ENCODE results near the gene LHFPL2. TPM values are rescaled to one million over a fixed set of nuclear protein-coding genes. Genes with fewer than 3 reads are reported as not detected.
A peak's percentile ranks its signal among the peaks of the same experiment; 100 is the strongest.

The LHFPL2 gene
- total and polyA plus RNA-seq, 9 of the 15 experiments (the other 6 are each of a cell fraction or from before 2014, with no cell fraction given) = 1.0 to 6.6 (median 4.6) TPM

DNA sequence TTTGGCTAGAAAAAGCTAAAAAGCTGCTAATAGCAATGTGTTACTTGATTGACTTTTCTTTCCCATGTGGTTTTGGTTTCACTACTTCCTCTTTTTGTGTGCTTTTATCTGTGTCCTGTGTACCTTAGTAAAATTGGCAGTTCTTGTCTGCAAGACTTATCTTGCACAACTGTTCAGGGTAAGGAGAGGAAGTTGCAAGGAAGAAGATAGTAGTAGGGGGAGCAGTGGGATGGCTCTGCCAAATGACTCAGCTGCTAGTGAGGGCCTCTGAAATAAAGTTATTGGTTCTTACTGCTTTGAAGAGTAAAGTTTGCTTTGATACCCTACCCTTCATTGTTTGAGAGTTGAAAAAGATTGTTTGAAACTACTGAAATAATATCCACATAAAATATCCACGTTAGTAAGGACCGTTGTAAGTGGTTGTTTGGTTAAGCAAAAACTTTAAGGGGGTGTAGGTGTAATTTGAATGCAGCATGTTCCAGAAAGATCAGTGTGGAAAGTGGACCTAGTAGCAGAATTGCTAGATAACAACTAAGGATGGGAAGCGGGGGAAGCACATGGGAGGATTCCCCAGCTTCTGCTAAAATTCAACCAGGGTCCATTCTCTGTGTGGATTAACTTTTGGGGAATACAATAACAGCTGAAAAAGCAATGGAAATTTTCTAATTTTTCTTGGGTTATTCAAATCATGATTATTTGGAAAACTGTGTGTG lies 164.6 kb downstream of the LHFPL2 start (continued):
- TF ChIP-seq ILK (tag; IDR thresholded peaks at IDR 0.05; ENCODE audit: borderline replicate concordance, low read depth) (0 out of 2 replicates have a peak, but pooled peaks have one; percentile 9), ZSCAN29 (IDR thresholded peaks at IDR 0.05) (no peak), DNMT1 (IDR thresholded peaks at IDR 0.05) (0 out of 2 replicates have a peak, but pooled peaks have one; percentile 86), RBM25 (IDR thresholded peaks at IDR 0.05; ENCODE audit: low read depth, low read length, severe bottlenecking) (peak; percentile 68), TAF15 (IDR thresholded peaks at IDR 0.05; ENCODE audit: low read depth, low read length) (no peak), SIRT6 (IDR thresholded peaks at IDR 0.05; ENCODE audit: low read depth, low read length) (no peak), ESRRA (IDR thresholded peaks at IDR 0.05; ENCODE audit: borderline replicate concordance, low read depth) (peak; percentile 81; the same call in 1 of the 2 replicates), FOSL1 (tag; conservative IDR thresholded peaks at IDR 0.05) (peak; percentile 92), ZNF644 (tag; IDR thresholded peaks at IDR 0.05; ENCODE audit: low read depth) (peak; percentile 79; the same call in 1 of the 2 replicates), POLR2AphosphoS5 (IDR thresholded peaks at IDR 0.05; ENCODE audit: control insufficient read depth, insufficient read depth, low read depth, low read length) (peak; percentile 87), NONO (IDR thresholded peaks at IDR 0.05; ENCODE audit: low read depth in 2 of 2, low read length in 1 of 2) (no peak), ELF1 (tag; IDR thresholded peaks at IDR 0.05) (peak; percentile 83), ZNF133 (CRISPR knock-in tag; IDR thresholded peaks at IDR 0.05) (no peak), SAFB2 (IDR thresholded peaks at IDR 0.05; ENCODE audit: borderline replicate concordance, low read depth, low read length, severe bottlenecking) (no peak), HSF4 (CRISPR knock-in tag; IDR thresholded peaks at IDR 0.05; ENCODE audit: borderline replicate concordance) (no peak), ZBTB7A (IDR thresholded peaks at IDR 0.05; ENCODE audit: borderline replicate concordance, control insufficient read depth, low read depth, low read length) (no peak)
- TF ChIP-seq, protein P1, sequence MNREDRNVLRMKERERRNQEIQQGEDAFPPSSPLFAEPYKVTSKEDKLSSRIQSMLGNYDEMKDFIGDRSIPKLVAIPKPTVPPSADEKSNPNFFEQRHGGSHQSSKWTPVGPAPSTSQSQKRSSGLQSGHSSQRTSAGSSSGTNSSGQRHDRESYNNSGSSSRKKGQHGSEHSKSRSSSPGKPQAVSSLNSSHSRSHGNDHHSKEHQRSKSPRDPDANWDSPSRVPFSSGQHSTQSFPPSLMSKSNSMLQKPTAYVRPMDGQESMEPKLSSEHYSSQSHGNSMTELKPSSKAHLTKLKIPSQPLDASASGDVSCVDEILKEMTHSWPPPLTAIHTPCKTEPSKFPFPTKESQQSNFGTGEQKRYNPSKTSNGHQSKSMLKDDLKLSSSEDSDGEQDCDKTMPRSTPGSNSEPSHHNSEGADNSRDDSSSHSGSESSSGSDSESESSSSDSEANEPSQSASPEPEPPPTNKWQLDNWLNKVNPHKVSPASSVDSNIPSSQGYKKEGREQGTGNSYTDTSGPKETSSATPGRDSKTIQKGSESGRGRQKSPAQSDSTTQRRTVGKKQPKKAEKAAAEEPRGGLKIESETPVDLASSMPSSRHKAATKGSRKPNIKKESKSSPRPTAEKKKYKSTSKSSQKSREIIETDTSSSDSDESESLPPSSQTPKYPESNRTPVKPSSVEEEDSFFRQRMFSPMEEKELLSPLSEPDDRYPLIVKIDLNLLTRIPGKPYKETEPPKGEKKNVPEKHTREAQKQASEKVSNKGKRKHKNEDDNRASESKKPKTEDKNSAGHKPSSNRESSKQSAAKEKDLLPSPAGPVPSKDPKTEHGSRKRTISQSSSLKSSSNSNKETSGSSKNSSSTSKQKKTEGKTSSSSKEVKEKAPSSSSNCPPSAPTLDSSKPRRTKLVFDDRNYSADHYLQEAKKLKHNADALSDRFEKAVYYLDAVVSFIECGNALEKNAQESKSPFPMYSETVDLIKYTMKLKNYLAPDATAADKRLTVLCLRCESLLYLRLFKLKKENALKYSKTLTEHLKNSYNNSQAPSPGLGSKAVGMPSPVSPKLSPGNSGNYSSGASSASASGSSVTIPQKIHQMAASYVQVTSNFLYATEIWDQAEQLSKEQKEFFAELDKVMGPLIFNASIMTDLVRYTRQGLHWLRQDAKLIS (CRISPR knock-in tag; IDR thresholded peaks at IDR 0.05) = no peak
- TF ChIP-seq, protein P2, sequence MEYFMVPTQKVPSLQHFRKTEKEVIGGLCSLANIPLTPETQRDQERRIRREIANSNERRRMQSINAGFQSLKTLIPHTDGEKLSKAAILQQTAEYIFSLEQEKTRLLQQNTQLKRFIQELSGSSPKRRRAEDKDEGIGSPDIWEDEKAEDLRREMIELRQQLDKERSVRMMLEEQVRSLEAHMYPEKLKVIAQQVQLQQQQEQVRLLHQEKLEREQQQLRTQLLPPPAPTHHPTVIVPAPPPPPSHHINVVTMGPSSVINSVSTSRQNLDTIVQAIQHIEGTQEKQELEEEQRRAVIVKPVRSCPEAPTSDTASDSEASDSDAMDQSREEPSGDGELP (CRISPR knock-in tag; IDR thresholded peaks at IDR 0.05; ENCODE audit: borderline replicate concordance) = no peak; the same call in 1 of the 2 replicates
- TF ChIP-seq, protein P3, sequence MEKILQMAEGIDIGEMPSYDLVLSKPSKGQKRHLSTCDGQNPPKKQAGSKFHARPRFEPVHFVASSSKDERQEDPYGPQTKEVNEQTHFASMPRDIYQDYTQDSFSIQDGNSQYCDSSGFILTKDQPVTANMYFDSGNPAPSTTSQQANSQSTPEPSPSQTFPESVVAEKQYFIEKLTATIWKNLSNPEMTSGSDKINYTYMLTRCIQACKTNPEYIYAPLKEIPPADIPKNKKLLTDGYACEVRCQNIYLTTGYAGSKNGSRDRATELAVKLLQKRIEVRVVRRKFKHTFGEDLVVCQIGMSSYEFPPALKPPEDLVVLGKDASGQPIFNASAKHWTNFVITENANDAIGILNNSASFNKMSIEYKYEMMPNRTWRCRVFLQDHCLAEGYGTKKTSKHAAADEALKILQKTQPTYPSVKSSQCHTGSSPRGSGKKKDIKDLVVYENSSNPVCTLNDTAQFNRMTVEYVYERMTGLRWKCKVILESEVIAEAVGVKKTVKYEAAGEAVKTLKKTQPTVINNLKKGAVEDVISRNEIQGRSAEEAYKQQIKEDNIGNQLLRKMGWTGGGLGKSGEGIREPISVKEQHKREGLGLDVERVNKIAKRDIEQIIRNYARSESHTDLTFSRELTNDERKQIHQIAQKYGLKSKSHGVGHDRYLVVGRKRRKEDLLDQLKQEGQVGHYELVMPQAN (IDR thresholded peaks at IDR 0.05; ENCODE audit: borderline replicate concordance) = no peak

All from K562 (cell line).